ENCODE results near the gene HDDC2.

HDDC2 gene

GRCh38 chr6:125332664-125333063 is 30.9 kb upstream of the HDDC2 start:
- TF ChIP-seq, protein P1, sequence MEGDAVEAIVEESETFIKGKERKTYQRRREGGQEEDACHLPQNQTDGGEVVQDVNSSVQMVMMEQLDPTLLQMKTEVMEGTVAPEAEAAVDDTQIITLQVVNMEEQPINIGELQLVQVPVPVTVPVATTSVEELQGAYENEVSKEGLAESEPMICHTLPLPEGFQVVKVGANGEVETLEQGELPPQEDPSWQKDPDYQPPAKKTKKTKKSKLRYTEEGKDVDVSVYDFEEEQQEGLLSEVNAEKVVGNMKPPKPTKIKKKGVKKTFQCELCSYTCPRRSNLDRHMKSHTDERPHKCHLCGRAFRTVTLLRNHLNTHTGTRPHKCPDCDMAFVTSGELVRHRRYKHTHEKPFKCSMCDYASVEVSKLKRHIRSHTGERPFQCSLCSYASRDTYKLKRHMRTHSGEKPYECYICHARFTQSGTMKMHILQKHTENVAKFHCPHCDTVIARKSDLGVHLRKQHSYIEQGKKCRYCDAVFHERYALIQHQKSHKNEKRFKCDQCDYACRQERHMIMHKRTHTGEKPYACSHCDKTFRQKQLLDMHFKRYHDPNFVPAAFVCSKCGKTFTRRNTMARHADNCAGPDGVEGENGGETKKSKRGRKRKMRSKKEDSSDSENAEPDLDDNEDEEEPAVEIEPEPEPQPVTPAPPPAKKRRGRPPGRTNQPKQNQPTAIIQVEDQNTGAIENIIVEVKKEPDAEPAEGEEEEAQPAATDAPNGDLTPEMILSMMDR (IDR thresholded peaks at IDR 0.05; ENCODE audit: poor library complexity, severe bottlenecking) = no peak
- H3K4me3 ChIP-seq (ENCODE audit: severe bottlenecking) = no peak overlapping the region
- H3K36me3 ChIP-seq (ENCODE audit: low read depth) = no peaks in the 10 kb centered on the region
- H3K4me1 ChIP-seq (ENCODE audit: insufficient read depth, poor library complexity, severe bottlenecking) = no peaks in the 10 kb centered on the region
- H3K9me3 ChIP-seq (ENCODE audit: severe bottlenecking) = no peaks in the 10 kb centered on the region
- peaks cover 9% of the 10 kb centered on the region for H3K27me3 ChIP-seq (ENCODE audit: insufficient read depth, poor library complexity, severe bottlenecking)
- ATAC-seq (ENCODE audit: low read depth) = no peak
- DNase-seq (ENCODE audit: low spot score) = no peak
- no peak overlapping the region for H3K27ac ChIP-seq (ENCODE audit: poor library complexity, severe bottlenecking)

DNA sequence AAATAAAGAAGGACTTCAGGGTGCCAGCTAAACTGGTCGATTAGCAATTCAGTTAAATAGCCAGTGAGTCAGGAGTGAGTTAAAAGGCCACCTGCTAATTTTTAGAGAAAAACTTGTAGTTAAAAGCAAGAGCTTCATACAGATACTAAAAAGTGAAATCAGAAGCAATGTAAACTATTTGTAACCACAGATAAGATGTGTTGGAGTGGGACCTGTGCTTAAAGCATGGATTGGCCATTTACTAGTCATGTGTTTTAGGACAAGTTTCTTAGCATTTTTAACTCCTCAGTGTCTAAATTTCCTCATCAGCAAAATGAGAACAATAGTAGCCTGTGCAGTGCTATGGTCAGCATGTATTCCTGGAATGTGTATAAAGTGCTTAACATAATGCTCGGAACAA is 23.8 kb upstream of the HDDC2 start:
- no peak overlapping the region for H3K27ac ChIP-seq (ENCODE audit: poor library complexity, severe bottlenecking)
- no peak overlapping the region for H3K4me3 ChIP-seq (ENCODE audit: severe bottlenecking)
- no peaks in the 10 kb centered on the region for H3K36me3 ChIP-seq (ENCODE audit: low read depth)
- no peak for DNase-seq (ENCODE audit: low spot score)
- no peaks in the 10 kb centered on the region for H3K9me3 ChIP-seq (ENCODE audit: severe bottlenecking)
- H3K27me3 ChIP-seq (ENCODE audit: insufficient read depth, poor library complexity, severe bottlenecking) = peaks cover 6% of the 10 kb centered on the region
- ATAC-seq (ENCODE audit: low read depth) = no peak
- no peaks in the 10 kb centered on the region for H3K4me1 ChIP-seq (ENCODE audit: insufficient read depth, poor library complexity, severe bottlenecking)
- TF ChIP-seq, protein P1 (IDR thresholded peaks at IDR 0.05; ENCODE audit: poor library complexity, severe bottlenecking) = no peak

- Histone ChIP-seq H3K27me3 (ENCODE audit: insufficient read depth, poor library complexity, severe bottlenecking) (no peaks in the 10 kb centered on the region), H3K4me3 (ENCODE audit: severe bottlenecking) (no peak overlapping the region), H3K4me1 (ENCODE audit: insufficient read depth, poor library complexity, severe bottlenecking) (no peaks in the 10 kb centered on the region), H3K27ac (ENCODE audit: poor library complexity, severe bottlenecking) (no peak overlapping the region), H3K9me3 (ENCODE audit: severe bottlenecking) (no peaks in the 10 kb centered on the region), H3K36me3 (ENCODE audit: low read depth) (no peaks in the 10 kb centered on the region)
- TF ChIP-seq, protein P1 (IDR thresholded peaks at IDR 0.05; ENCODE audit: poor library complexity, severe bottlenecking) = no peak
- ATAC-seq (ENCODE audit: low read depth) = no peak
- DNase-seq (ENCODE audit: low spot score) = no peak
Measured at GRCh38 chr6:125323376-125323775, 21.6 kb upstream of the HDDC2 start.

DNA sequence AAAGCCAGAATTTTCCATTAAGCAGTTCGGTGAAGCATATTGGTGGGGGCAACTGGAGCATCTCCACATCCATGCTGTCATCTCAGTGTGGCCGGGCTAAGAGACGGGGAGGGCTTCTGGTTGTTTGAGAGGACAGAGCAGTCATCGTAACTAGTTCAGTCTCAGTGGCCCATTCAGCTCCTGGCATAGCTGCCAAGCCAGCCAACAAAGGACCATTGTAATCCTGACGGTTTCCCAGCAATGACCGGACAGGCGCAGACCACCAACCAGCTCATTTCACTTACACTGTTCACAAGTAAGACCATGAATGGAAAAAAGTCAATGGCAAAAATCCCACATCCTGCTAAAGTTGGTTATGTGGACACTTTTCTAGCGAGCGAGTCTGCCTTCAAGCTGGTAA is 14.9 kb upstream of the HDDC2 start:
- no peaks in the 10 kb centered on the region for H3K36me3 ChIP-seq (ENCODE audit: low read depth)
- TF ChIP-seq, protein P1 (IDR thresholded peaks at IDR 0.05; ENCODE audit: poor library complexity, severe bottlenecking) = no peak
- ATAC-seq (ENCODE audit: low read depth) = no peak

DNA sequence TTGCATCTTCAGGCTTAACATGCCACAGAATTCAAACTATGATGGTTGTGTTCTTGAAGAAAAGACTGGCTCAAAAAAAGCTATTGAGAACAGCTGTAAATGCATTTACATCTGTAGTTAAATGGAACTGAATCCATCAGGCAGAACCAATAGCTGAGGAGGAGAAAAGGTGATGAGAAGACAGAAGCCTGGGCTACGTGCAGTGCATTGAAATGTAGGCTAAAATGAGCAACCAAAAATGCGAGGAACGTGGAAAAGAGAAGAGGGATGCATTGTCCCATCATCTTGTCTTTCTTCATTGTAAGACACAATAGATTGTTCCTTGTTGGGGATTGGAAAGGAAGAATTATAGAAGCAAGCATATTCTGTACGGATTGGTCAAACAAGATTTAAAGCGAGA is 13.8 kb upstream of the HDDC2 start:
- H3K36me3 ChIP-seq (ENCODE audit: low read depth) = no peaks in the 10 kb centered on the region
- ATAC-seq (ENCODE audit: low read depth) = no peak

More for the DNA sequence above, 14.9 kb upstream of the HDDC2 start:
- no peaks in the 10 kb centered on the region for H3K27me3 ChIP-seq (ENCODE audit: insufficient read depth, poor library complexity, severe bottlenecking)
- no peak overlapping the region for H3K4me3 ChIP-seq (ENCODE audit: severe bottlenecking)
- no peak for DNase-seq (ENCODE audit: low spot score)
- H3K27ac ChIP-seq (ENCODE audit: poor library complexity, severe bottlenecking) = no peak overlapping the region
- no peaks in the 10 kb centered on the region for H3K9me3 ChIP-seq (ENCODE audit: severe bottlenecking)
- H3K4me1 ChIP-seq (ENCODE audit: insufficient read depth, poor library complexity, severe bottlenecking) = no peaks in the 10 kb centered on the region

More for the DNA sequence above, 13.8 kb upstream of the HDDC2 start:
- Histone ChIP-seq H3K27ac (ENCODE audit: poor library complexity, severe bottlenecking) (no peak overlapping the region), H3K4me1 (ENCODE audit: insufficient read depth, poor library complexity, severe bottlenecking) (no peaks in the 10 kb centered on the region), H3K4me3 (ENCODE audit: severe bottlenecking) (no peak overlapping the region), H3K27me3 (ENCODE audit: insufficient read depth, poor library complexity, severe bottlenecking) (no peaks in the 10 kb centered on the region), H3K9me3 (ENCODE audit: severe bottlenecking) (no peaks in the 10 kb centered on the region)
- DNase-seq (ENCODE audit: low spot score) = no peak
- TF ChIP-seq, protein P1 (IDR thresholded peaks at IDR 0.05; ENCODE audit: poor library complexity, severe bottlenecking) = no peak
